HG03575 (cell line): ENCODE measurements around the gene BIRC5.

Source experiments
- ATAC-seq: cut with Tn5 transposase; IDR thresholded peaks from one replicate; pipeline ENCODE4 v1.9.1; 2021; ENCODE audit not compliant: unreplicated experiment, insufficient number of reproducible peaks, low FRiP score; ENCODE audit errors: extremely low read depth

Gene BIRC5

DNA sequence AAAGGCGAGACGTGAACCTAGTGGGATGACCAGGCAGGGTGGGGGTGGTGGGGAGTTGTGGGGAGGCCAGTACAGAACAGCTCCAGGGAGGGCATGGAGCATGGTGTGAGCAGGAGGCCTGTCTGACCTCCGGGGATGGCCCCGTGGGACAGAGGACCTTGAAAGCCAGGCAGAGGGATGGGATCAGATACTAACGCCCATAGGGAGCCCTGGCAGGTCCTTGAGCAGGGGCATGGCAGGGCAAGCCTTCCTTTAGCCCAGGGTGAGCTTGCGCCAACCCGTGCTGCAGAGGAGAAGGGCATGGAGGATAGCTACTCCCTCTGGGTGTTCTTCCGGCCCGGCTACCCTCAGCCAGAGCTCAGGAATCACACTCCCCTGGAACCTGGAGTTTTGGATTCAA, 52.7 kb downstream of the BIRC5 start:
- no peak for ATAC-seq

DNA sequence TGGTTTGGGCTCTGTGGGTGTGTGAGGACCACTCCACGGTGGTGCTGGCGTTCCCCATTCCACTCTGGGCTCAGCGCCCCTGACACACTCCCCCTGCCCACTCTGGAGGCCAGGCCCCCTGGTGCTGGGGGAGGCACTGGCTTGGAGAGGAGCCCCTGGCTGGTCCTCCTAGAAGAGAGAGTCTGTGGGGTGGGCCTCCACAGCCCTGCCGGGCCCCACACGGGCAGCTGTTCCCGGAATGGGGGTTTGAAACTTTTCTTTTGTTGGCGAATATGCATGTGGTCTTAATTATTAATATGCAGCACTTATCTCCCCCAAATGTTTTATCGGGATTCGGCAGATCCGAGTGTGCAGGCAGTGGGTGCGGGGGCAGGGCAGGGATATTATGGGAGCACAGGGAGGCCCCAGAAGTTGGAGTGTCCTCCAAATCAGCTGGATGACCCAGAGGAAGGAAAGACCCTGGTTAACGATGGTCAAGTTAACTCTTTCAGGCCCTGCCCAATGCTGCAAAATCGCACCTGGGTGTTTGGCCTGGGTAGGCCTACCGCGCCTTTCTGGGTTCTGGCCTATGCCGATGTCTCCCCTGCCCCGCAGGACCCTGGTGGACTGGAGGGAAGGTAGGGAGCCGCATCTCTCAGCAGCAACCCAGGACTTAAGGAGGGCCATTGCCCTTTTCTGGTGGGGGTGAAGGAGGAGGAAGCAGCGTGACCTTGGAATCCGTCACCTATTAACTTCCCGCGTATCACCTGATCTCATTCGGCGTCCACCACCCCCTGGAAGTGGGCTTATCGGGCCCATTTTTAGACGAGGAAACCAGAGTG, 53.4 kb downstream of the BIRC5 start:
- no peak for ATAC-seq

DNA sequence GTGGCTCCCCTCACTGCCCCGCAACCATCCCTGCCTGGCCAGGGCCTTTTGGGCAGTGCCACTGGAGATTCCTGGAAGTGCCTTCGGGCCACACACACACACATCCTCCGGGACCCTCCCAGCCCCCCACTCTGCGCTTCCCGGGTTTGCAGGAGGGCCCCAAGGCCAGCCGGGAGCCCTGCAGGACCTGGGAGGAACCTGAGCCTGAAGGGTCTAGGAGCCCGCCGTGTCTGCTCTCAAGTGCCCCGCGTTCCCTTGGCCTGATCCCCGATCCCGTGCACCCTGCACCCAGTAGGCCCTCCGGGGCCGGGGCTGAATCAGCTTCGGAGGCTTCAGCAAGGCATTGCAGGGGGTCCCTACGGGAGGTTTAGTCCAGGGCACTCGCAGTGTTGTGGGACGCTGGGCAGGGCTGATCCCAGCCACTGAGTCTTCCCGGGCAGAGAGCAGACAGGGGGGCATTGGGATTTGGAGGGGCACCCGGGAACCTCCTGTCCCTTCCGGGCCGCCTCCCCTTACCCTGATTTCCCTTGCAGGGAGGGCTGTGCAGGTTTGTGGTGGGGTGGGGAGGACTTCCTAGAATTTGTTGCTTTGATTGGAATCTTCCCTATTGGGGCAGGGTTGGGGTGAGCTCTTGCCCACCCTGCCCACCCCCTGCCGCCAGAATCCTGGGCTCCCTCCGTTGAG, 54.3 kb downstream of the BIRC5 start:
- ATAC-seq: no peak

DNA sequence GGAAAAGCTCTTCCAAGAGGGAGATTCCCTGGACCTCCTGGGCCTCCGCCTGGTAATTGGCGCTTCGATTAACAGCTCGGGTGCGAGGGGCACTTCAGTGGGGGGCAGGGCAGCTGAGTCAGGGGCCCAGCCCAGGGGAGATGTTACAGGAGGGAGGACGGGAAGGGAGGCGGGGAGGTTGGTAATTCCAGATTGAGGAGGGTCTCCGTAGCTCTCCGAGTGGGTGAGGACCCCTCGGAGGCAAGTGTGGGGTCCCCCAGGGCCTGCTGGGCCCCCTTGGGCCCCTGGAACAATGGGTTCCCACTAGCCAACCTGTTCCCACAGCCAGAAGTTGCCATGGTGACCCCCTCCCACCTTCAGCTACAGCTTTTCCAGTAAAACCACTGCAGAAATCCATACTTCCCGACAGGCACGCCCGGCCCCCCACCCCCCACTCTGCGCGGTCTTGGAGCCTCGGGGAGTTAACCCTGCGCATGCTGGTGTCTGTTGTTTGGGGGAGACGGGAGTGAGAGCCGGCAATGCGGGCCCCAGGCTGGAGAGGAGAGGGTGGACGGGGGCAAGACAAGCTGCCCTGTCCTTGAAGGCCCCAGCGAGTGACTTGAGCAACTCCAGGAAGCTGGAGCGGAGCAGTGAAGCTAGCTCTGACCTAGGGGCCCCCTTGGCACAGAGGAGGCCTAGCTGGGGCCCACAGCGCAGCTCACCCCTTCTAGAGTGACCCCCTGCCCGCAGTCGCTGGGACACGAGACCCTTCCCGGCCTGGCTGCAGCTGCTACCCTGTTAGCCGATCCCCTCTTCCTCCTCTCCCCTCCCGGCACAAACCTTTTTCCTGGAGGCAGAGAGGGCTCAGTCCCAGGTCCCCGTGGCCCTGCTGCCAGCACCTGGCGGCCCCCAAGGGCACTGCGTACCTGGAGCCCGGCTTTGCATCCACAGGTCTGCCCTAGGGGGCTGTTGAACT, 55.2 kb downstream of the BIRC5 start:
- no peak for ATAC-seq

DNA sequence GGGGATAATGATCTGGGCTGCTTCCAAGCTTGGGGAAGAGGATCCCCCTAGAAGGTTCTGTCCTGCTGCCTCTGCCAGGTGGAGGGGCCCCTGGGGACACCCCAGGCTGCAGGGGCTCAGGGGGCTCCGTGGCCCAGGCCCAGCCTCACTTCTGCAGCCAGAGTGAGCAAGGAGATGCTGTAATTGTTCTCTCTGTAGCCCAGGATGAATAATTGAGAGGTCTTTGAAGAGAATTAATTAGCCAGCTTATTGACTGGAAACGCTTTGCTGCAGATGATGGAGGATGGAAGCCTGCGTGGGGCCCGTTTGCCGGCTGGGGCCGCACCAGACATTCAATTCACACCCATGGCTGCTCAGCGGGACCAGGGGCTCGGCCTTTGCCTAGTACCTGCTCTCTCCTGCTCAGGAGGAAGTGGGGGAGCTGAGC, 55.9 kb downstream of the BIRC5 start:
- no peak for ATAC-seq

DNA sequence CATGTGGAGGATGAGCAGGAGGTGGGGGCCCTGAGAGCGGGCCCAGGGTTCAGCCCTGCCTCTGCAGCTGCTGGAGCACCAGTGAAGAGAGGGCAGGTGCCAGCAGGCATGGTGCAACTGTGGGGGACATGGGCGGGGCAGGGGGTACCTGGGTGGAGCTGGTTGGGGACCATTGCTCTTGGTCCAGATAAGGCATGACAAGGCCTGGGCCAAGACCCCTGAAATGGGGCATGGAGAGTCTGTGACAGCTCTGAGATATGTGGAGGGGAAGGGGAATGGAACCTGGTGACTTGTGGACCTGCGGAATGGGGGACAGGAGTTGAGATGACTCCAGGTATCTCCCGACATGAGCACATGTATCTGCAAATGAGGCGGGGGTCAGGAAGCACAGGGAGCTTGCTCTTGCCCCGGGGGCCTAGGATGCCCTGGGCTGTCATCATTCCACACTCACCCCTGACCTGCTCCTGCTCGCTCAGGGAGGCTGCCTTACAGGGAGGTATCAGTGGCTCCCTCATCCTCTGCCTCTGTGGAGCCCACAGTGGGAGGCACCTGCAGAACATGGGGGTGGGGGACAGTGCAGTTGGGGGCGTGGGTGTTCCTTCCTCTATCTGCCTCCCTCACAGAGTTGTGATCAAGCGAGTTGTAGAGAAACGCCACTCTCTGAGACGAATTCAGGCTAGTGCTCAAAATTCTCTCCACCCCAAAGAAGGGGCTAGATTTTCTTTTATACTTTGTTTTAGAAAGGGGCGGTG, 57.5 kb downstream of the BIRC5 start:
- no peak for ATAC-seq

DNA sequence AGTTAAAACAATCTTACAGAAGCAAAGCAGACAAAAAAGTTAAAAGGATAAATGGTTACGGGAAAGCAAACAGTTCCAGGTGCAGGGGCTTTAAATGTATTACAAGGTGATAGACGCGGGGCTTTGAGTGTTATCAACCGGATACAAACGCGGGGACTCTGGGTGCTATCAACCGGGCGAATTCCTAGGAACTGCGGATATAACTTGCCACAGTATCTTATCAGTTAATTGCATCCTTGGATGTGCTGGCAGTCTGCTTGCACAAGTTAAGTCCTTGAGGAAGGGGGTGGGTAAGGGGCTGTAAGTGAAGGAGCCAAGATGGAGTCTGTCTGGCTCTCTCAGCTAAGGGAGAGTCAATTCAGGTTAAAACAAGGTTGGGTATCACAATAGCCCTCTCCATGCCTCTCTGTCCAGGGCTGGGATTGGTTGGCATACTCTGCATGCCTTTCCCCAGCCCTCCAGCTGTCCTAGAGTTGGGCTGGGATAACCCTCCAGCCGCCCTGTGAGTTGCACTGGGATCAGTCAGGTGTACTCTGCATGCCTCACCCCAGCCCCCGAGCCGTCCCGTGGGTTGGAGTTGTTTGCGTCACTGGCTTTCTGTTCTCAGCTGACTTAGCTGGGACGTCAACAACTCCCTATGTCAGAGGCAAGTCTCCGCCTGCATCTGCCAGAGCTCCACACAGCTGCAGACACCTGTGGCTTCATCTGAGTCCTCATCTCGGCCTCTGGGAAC, 58.3 kb downstream of the BIRC5 start:
- no peak for ATAC-seq

DNA sequence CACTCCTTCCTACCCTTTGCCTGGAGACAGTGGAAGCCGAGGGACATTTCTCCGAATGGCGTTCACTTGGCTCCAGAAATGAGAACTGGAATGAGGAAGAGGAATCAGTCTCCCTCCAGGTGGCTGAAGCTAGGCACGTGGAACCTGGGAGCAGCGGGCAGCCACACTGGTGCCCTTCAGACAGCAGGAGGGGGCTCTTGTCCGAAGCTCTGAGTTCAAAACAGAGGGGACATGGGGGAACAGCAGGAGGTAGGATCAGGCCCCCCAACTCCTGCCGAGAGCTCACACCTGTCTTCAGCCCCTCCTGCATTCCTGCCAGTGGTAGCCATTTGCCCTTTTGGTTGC, 58.8 kb downstream of the BIRC5 start:
- no peak for ATAC-seq

DNA sequence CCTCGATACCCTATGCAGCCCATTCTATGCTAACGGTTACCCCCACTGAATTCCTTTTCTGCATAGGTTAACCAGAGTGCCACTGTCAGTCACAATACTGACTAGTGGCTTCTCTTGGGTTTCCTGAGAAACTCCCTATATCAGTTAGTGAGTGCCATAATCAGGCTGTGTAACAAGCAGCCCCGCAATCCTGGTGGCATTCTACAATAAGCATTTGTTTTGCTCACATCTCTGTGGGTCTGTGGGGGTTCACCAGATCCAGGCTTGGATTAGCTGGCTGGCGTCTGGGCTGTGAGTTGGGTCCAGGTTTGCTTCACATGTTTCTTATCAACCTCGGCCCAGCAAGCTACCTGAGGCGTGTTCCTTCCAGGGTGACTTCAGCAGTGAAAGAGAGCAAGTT, 59.8 kb downstream of the BIRC5 start:
- no peak for ATAC-seq
